HL-60 (cell line): ENCODE data around the gene AQP2.

ENCODE experiments used
- DNase-seq, 2 experiments: peaks; one replicate each; pipeline ENCODE4 v3.0.0-alpha.2; 2010 to 2020; ENCODE audit warnings: low read depth in 1 of 2, low spot score in 1 of 2
- H3K27ac ChIP-seq: fragments of 250-450 bp; sonication (Bioruptor Pico); replicated peaks from 2 replicates; pipeline ENCODE4 v1.5.1; 2020; ENCODE audit warnings: mild to moderate bottlenecking, moderate library complexity
- H3K27me3 ChIP-seq: fragments of 250-450 bp; sonication (Bioruptor Pico); 2 replicates; pipeline ENCODE4 v1.5.1; 2021; ENCODE audit warnings: mild to moderate bottlenecking, moderate library complexity; ENCODE audit not compliant: insufficient read depth, poor library complexity, severe bottlenecking
- H3K4me3 ChIP-seq: replicated peaks from 2 replicates; pipeline ENCODE4 v1.5.1; 2011; ENCODE audit warnings: mild to moderate bottlenecking, control low read depth, low read length; ENCODE audit not compliant: insufficient read depth
- CTCF ChIP-seq: IDR thresholded peaks from one replicate; pipeline ENCODE4 v1.5.1; 2011; ENCODE audit warnings: low read length, control low read depth, inconsistent platforms; ENCODE audit not compliant: insufficient read depth
- GABPA ChIP-seq: IDR thresholded peaks from 2 replicates; pipeline ENCODE4 v1.6.1; 2012; ENCODE audit warnings: low read depth
- POLR2AphosphoS5 ChIP-seq: IDR thresholded peaks from 2 replicates; pipeline ENCODE4 v1.6.1; 2012; ENCODE audit warnings: low read depth
- REST ChIP-seq: IDR thresholded peaks from 2 replicates; pipeline ENCODE4 v1.6.1; 2012; ENCODE audit warnings: low read depth; ENCODE audit not compliant: insufficient replicate concordance
- SPI1 ChIP-seq: IDR thresholded peaks from 2 replicates; pipeline ENCODE4 v1.6.1; 2012; ENCODE audit warnings: low read depth, mild to moderate bottlenecking, borderline replicate concordance

Gene AQP2

GRCh38 chr12:49948866-49949845 lies 1.4 kb upstream of the AQP2 start:
- no peak for DNase-seq
- peaks cover 10% of the 10 kb centered on the region for H3K27me3 ChIP-seq
- TF ChIP-seq GABPA = no peak
- peak; percentile 21; the same call in 1 of the 2 replicates for TF ChIP-seq SPI1
- no peak overlapping the region for H3K4me3 ChIP-seq
- H3K27ac ChIP-seq = no peak overlapping the region

GRCh38 chr12:49949866-49950265 lies 671 bp upstream of the AQP2 start:
- H3K27me3 ChIP-seq = peaks cover 16% of the 10 kb centered on the region
- no peak overlapping the region for H3K27ac ChIP-seq
- no peak overlapping the region for H3K4me3 ChIP-seq
- TF ChIP-seq GABPA (no peak), SPI1 (no peak), POLR2AphosphoS5 (no peak), CTCF (no peak), REST (no peak)
- no peak for DNase-seq

- H3K27ac ChIP-seq = no peak overlapping the region
- H3K27me3 ChIP-seq = peaks cover 26% of the 10 kb centered on the region
- no peak overlapping the region for H3K4me3 ChIP-seq
- TF ChIP-seq GABPA = no peak
- TF ChIP-seq SPI1 = no peak
- TF ChIP-seq POLR2AphosphoS5 = no peak
- no peak for TF ChIP-seq CTCF
- TF ChIP-seq REST = no peak
- no peak for DNase-seq
Measured at GRCh38 chr12:49951411-49952240, 1.1 kb downstream of the AQP2 start.
